ENCODE data around the gene TRIM9. TPM values are rescaled to one million over a fixed set of nuclear protein-coding genes. Genes with fewer than 3 reads are reported as not detected.

Gene TRIM9
- total RNA-seq, 1 donor = 1.1 TPM

DNA sequence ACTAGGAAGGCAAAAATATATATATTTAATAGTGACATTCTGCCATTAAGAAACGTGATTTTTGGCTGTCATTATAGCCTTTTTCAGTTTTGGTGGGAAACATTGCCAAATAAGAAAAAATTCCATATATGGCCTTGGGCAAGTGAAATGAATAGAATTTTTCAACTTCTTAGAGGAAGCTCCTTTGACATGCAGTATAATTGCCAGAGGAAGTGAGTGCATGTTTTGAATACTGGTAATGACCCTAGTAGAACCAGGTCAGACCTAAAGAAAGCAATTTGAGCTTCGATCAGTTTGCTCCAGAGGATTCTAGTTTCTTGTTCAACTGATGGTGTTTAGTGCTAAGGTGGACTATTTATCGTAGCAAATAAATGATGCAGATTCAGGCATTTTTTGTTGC, 26.2 kb upstream of the TRIM9 start:
- Histone ChIP-seq H3K4me1 (ENCODE audit: insufficient read depth, low read length) (no peaks in the 10 kb centered on the region), H3K27me3 (ENCODE audit: insufficient read depth, low read length) (peaks cover 28% of the 10 kb centered on the region), H4K20me1 (ENCODE audit: insufficient read depth, low read length) (no peaks in the 10 kb centered on the region), H3K79me2 (ENCODE audit: insufficient read depth, low read length) (no peaks in the 10 kb centered on the region), H3K4me3 (ENCODE audit: insufficient read depth, low read length) (no peak overlapping the region), H3K36me3 (ENCODE audit: insufficient read depth, low read length) (no peaks in the 10 kb centered on the region), H2AFZ (ENCODE audit: low read length) (no peak overlapping the region), H3K4me2 (ENCODE audit: insufficient read depth, low read length) (no peak overlapping the region), H3K27ac (ENCODE audit: low read depth, low read length) (no peak overlapping the region), H3K9me3 (ENCODE audit: low read depth, low read length) (no peaks in the 10 kb centered on the region)
- TF ChIP-seq, protein P1, sequence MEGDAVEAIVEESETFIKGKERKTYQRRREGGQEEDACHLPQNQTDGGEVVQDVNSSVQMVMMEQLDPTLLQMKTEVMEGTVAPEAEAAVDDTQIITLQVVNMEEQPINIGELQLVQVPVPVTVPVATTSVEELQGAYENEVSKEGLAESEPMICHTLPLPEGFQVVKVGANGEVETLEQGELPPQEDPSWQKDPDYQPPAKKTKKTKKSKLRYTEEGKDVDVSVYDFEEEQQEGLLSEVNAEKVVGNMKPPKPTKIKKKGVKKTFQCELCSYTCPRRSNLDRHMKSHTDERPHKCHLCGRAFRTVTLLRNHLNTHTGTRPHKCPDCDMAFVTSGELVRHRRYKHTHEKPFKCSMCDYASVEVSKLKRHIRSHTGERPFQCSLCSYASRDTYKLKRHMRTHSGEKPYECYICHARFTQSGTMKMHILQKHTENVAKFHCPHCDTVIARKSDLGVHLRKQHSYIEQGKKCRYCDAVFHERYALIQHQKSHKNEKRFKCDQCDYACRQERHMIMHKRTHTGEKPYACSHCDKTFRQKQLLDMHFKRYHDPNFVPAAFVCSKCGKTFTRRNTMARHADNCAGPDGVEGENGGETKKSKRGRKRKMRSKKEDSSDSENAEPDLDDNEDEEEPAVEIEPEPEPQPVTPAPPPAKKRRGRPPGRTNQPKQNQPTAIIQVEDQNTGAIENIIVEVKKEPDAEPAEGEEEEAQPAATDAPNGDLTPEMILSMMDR (IDR thresholded peaks at IDR 0.05; ENCODE audit: extremely low read depth, low read depth, low read length) = no peak
- DNase-seq (ENCODE audit: insufficient read length, low spot score, missing footprints) = no peak

DNA sequence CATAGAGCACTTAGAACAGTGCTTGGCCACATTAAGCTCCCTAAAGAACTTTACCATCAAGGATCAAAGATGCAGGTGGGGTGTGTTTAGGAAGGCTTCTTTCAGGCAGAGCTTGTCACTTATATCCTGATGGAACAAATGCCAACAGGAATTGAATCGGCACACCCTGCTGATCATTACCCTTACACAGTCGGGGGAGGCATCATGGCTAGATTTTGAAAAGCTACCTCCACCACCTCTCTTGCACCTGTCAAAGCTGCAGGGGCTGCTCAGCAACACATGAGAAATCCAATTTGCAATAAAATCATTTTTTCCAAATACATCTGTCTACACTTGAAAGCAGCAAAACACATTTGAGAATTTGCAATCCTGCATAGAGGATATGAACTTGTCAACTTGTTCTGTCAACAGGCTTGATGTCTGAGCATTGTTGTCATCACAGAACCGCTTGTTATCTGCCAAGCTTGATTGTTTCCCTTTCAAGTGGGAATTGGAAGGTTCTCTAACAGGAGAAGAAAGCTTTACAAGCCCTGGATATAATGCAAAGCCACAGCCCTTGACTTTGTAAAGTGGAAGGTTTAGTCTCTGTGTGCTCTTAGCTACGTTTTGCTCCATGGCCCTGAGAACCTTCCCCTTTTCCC, 24.6 kb upstream of the TRIM9 start:
- H3K79me2 ChIP-seq (ENCODE audit: insufficient read depth, low read length) = no peaks in the 10 kb centered on the region
- no peak overlapping the region for H3K27ac ChIP-seq (ENCODE audit: low read depth, low read length)
- H3K27me3 ChIP-seq (ENCODE audit: insufficient read depth, low read length) = peaks cover 33% of the 10 kb centered on the region
- TF ChIP-seq, protein P1 (IDR thresholded peaks at IDR 0.05; ENCODE audit: extremely low read depth, low read depth, low read length) = no peak
- H4K20me1 ChIP-seq (ENCODE audit: insufficient read depth, low read length) = no peaks in the 10 kb centered on the region
- H3K36me3 ChIP-seq (ENCODE audit: insufficient read depth, low read length) = no peaks in the 10 kb centered on the region
- no peak overlapping the region for H3K4me3 ChIP-seq (ENCODE audit: insufficient read depth, low read length)
- DNase-seq (ENCODE audit: insufficient read length, low spot score, missing footprints) = no peak
- H3K4me1 ChIP-seq (ENCODE audit: insufficient read depth, low read length) = no peaks in the 10 kb centered on the region
- H3K4me2 ChIP-seq (ENCODE audit: insufficient read depth, low read length) = no peak overlapping the region
- H3K9me3 ChIP-seq (ENCODE audit: low read depth, low read length) = no peaks in the 10 kb centered on the region
- H2AFZ ChIP-seq (ENCODE audit: low read length) = no peak overlapping the region

GRCh38 chr14:51118993-51119392, 24.1 kb upstream of the TRIM9 start:
- Histone ChIP-seq H3K9me3 (ENCODE audit: low read depth, low read length) (no peaks in the 10 kb centered on the region), H2AFZ (ENCODE audit: low read length) (no peak overlapping the region), H3K36me3 (ENCODE audit: insufficient read depth, low read length) (no peaks in the 10 kb centered on the region), H3K27me3 (ENCODE audit: insufficient read depth, low read length) (peaks cover 37% of the 10 kb centered on the region), H3K27ac (ENCODE audit: low read depth, low read length) (no peak overlapping the region), H3K79me2 (ENCODE audit: insufficient read depth, low read length) (no peaks in the 10 kb centered on the region), H4K20me1 (ENCODE audit: insufficient read depth, low read length) (no peaks in the 10 kb centered on the region), H3K4me3 (ENCODE audit: insufficient read depth, low read length) (no peak overlapping the region), H3K4me1 (ENCODE audit: insufficient read depth, low read length) (no peaks in the 10 kb centered on the region), H3K4me2 (ENCODE audit: insufficient read depth, low read length) (no peak overlapping the region)
- TF ChIP-seq, protein P1 (IDR thresholded peaks at IDR 0.05; ENCODE audit: extremely low read depth, low read depth, low read length) = no peak
- DNase-seq (ENCODE audit: insufficient read length, low spot score, missing footprints) = no peak

GRCh38 chr14:51117593-51117992, 22.7 kb upstream of the TRIM9 start:
- no peak for DNase-seq (ENCODE audit: insufficient read length, low spot score, missing footprints)
- no peak overlapping the region for H3K4me2 ChIP-seq (ENCODE audit: insufficient read depth, low read length)
- peaks cover 49% of the 10 kb centered on the region for H3K27me3 ChIP-seq (ENCODE audit: insufficient read depth, low read length)
- H3K27ac ChIP-seq (ENCODE audit: low read depth, low read length) = no peak overlapping the region
- no peaks in the 10 kb centered on the region for H3K79me2 ChIP-seq (ENCODE audit: insufficient read depth, low read length)
- TF ChIP-seq, protein P1 (IDR thresholded peaks at IDR 0.05; ENCODE audit: extremely low read depth, low read depth, low read length) = no peak
- H3K4me3 ChIP-seq (ENCODE audit: insufficient read depth, low read length) = no peak overlapping the region
- no peaks in the 10 kb centered on the region for H3K36me3 ChIP-seq (ENCODE audit: insufficient read depth, low read length)
- no peaks in the 10 kb centered on the region for H3K9me3 ChIP-seq (ENCODE audit: low read depth, low read length)
- no peaks in the 10 kb centered on the region for H3K4me1 ChIP-seq (ENCODE audit: insufficient read depth, low read length)
- H2AFZ ChIP-seq (ENCODE audit: low read length) = no peak overlapping the region
- H4K20me1 ChIP-seq (ENCODE audit: insufficient read depth, low read length) = no peaks in the 10 kb centered on the region

All from osteoblast (primary cell).